GM21723 (cell line): Measurements from ENCODE around the gene LCTL.

ENCODE experiments used
- ATAC-seq: cut with Tn5 transposase; IDR thresholded peaks from one replicate; pipeline ENCODE4 v1.9.1; 2021; ENCODE audit warnings: mild to moderate bottlenecking, moderate library complexity; ENCODE audit not compliant: unreplicated experiment

The LCTL gene

DNA sequence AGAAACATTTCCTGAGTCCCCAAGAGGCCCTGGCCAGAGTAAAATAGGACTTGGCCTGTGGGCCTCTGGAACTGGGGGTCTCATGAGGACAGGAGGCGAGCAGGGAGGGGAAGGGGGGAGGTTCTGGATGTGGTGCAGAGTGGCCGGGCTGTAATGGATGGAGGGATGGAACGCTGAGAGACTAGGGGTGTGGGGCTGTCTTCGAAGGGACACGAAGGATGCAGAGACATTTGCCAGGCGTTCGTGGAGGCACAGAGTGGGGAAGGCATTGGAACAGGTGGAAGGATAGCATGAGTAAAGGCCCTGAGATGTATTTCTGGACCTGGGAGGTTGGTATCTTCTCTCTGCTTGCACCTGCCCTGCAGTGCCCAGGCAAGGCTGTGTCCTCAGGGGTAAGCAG is 2.1 kb upstream of the LCTL start:
- ATAC-seq = no peak

DNA sequence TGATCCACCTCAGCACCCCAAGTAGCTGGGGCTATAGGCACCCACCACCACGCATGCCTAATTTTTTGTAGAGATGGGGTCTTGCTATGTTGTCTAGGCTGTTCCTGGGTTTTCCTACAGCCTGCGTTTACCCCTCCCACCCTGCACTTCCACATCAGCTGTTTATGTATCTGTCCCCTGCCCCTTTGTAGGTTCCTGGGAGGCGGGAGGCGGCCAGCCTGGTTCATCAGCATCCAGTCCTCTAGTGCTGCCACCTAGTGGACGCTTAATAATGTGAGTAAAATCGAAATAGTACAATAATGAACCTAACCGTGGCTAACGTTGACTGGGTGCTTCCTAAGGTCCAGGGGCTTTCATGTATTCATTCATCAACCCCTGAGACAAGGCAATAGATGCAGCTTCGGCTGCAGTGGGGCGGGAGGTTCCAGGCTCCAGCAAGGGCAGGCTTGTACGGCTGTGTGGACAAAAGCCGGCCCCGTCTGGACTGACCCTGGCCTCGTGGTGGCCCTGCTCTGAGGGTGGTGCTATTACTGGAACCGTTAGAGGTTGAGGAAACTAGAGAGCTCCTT is 1.2 kb upstream of the LCTL start:
- ATAC-seq = no peak

DNA sequence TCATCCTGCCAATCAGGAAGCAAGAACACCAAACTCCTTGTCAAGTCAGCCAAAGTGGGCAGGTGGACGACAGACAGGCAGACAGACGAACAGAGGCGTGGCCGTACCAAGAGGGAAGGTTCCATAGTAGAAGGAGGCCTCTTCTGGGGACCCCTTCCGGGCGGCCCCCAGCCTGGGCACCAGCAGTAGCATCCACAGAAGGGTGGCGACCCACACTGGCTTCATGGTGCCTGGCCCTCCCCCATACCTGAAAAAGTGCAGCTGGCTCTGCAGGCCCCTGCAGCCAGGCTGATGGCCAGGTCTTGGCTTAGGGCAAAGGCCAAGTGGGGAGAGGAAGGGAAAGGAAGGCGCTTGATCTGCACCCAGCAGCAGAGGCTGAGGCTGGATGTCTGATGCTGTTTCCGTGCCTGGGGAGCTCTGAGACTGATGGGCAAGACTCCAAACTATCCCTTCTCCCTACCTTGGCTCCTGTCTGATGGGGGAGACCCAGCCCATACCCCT is 607 bp downstream of the LCTL start:
- no peak for ATAC-seq

DNA sequence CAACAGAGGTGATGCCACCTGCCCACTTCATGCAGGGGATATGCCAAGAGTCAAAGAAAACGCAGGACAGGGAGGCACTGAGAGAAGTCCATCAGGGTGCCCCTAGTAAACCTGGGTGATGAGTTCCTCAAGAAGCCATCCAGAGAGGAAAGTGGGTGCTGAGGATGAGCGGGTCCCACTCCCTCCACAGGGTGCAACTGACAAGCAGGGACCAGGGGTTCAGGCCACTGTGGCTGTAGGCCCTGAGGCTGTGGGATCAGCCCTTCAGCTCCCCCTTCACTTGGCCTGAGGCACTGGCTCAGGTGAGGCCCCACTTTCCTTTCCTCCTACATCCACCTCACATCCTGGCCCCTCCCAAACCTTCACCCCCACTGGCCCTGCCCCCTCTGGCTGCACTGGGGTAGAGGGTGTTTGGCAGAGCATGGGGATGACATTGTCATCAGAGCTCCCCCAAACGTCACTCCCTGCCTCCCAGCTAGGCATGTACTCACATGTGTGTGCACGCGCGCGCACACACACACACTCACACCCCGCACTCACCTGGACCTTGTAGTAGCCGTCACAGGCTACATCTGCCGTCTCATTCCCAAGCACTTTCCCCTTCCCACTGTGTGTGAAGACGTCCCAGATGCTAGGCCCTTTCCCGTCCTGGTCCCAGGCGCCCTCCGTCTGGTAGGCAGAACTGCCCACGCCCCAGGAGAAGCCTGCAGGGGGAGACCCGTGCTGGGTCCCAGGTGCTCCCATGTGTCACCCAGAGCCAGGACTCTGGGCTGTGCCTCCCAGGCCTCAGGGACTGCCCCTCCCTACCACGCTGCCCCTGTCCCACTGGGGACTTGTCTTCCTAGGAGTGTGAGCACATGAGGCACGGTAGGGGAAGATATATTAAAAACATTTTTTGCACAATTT is 1.4 kb downstream of the LCTL start:
- no peak for ATAC-seq

DNA sequence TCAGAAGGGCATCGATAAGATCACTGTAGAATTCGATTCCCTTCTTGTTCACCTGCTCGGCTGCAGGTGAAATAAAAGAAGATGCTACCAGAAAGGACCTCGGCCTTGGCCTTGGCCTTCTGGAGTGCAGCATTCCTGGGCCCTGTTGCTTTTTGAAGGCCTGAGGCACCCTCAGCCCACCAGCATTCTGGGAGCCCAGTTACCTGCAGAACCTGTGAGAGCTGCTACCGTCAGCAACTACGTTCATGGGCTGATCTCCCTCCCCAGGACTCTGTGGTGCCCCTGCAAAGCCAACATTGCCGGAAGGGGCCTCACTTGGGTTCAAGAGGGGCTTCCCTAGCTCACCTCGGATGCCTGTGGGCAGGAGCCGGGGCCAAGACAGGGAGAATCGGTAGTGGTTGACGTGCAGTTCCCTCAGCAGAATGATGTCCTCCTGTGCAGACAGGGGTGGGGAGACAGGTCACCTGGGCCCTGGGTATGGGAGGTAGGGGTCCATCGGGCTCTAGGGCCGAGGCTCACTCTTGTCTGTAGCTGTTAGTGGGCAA is 2.2 kb downstream of the LCTL start:
- ATAC-seq = no peak

DNA sequence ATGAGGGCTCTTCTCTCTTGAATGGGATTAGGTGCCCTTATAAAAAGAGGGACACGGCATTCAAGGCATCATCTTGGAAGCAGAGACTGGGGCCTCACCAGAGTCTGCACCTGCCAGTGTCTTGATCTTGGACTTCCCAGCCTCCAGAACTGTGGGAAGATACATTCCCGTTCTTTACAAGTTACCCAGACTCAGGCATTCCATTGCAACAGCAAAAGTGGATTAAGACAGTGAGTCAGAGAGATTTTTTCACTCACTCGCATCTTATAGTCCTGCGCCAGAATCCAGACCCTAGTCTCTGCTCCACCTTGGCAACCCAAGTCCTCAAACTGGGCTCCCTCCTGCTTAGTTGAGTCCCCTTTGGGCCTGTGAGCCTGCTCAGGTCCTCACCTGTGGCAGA is 2.7 kb downstream of the LCTL start:
- ATAC-seq = no peak

DNA sequence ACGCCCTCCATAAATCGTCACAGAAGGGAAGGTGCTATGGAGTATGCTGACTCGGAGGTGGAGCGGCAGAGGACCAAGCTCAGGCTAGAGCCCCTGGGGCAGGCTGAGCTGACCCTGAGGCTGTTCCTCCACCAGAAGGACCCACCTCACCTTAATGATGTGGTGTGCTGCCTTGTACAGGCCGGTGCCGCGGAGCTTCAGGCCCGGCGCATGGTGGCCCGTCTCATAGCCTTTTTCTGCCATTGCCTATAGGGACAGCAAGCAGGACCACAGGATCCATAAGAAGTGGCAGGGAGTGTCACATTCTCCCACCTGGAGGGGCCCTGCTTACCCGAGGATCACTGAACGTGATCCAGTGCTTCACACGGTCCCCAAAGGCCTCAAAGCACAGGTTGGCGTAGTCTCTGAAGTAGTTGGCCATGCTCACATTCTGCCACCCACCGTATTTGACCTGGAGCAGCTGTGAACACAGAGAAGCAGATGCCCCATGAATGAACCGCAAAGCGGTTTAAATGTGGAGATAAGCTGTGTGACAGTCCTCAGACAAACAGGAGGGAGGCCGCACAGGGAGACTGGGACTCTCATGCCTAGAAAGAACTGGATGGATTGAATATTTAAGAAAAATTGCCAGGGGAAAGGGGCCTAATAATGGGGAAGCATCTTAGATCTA is 4.8 kb downstream of the LCTL start:
- no peak for ATAC-seq

DNA sequence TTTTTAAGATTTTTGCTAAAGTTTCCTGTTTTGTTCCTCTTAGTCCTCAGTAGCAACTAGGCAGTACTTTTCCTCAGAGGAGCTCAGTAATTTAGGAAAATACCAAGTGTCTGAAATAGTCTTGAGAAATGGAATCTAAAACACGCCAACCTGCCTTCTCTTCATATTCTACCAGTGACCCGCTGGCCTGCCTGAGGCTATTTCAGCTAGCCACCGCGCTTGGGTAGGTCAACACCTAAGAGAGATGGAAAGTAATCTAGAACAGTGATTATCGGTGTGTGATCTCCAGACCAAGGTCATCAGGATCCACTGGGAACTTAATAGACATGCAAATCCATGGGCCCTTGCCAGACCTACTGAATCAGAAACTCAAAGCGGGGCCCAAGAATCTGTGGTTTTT is 7.5 kb downstream of the LCTL start:
- ATAC-seq = no peak

DNA sequence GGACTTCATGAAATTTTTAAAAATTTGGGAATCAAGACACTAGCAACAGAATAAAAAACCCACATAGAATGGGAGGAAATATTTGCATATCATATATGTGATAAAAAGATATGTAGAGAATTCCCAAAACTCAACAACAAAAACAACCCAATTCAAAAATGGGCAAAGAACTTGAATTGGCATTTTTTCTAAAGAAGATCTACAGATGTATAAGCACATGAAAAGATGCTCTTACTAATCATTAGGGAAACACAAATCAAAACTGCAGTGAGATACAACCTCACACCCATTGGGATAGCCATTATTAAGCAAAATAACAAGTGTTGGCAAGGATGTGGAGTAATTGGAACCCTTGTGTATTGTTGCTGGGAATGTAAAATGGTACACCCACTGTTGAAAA is 10.1 kb downstream of the LCTL start:
- ATAC-seq = no peak

DNA sequence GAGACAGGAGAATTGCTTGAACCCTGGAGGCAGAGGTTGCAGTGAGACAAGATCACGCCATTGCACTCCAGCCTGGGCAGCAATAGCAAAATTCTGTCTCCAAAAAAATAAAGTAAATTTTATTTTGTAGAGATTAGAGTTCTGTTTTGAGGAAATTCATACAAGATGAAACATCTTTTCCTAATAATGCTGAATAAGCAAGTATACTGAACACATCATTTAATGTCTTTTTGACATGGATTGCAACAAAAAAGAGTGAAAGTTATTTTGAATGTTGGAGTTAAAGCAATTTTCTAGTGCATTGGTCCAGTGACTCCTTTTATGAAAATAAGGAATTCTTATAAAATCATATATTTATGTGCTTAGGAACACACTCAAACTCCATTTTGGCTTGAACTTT is 20.5 kb downstream of the LCTL start:
- ATAC-seq = no peak

DNA sequence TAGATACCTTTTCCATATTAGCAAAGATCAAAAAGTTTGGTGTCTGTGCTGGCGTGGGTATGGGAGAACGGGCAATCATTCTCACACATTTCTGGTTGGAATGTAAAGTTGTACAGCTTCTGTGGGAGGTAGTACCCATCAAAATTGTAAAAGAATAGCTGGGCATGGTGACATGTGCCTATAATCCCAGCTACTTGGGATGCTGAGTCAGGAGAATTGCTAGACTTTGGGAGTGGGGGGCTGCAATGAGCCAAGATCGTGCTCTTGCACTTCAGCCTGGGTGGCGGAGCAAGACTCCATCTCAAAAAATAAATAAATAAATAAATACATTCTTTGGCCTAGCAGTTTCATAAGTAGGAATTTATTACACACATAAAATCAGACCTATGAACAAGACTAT is 22.9 kb downstream of the LCTL start:
- ATAC-seq = no peak

DNA sequence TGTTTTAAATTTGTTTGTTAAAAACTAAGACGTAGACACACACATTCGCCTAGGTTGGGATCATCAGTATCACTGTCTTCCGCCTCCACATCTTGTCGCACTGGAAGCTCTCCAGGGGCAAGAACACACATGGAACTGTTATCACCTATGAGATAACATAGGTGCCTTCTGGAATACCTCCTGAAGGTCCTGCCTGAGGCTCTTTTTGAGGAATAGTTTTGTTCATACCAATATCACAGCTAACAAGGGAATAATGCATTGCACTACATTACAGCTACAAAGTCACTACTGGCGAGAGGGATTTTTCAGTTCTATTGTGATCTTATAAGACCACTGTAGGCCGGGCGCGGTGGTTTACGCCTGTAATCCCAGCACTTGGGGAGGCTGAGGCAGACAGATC is 30.7 kb downstream of the LCTL start:
- no peak for ATAC-seq

DNA sequence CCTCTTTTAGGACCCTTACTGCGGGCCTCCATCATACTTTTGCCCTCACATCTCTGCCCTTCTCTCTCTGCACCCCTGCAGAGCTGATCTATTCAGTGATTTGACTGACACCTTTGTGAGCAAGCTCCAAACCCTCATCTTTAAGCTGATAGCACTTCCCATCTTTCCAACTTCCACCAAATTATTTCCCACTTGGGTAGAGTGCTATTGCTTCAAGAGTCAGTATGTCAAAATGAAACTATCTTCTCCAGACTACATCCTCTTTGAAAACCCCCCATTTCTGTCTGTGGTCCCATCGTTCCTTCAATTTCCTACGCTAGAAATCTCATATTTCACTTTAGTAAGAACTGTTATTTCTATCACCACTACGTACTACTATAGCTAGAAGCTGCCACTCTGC is 41.0 kb downstream of the LCTL start:
- no peak for ATAC-seq

DNA sequence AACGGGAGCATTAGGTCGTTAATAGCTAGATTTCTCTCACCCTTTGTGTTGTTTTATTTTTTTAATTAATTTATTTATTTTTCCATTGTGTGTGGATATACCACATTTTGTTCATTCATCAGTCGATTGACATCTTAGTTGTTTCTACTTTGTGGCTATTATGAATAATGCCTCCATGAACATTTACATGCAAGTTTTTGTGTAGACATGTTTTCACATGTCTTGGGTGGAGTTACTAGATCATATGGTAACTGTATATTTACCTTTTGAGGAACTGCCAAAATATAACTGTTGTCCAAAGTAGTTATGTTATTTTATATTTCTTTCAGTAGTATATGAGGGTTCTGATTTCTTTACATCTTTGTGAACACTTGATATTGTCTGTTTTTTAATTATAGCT is 41.9 kb downstream of the LCTL start:
- ATAC-seq = no peak

DNA sequence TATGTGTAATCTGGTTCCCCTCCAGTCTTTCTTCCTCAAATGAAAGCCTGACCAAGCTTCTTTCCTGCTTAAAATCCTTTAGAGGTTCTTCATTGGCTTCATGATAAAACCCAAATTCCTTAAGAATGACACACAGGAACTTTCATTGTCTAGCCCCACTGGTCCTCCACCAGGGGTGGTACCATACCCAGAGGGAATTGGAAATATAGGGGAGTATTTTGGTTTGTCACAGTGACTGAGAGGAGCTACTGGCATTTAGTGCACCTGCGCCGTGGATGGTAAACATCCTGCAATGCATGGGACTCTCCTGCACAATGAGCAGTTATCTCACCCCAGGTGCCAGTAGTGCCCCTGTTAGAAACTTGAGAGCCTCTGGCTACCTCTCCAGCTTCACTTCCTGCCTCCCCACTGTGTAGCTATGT is 49.9 kb downstream of the LCTL start:
- no peak for ATAC-seq

DNA sequence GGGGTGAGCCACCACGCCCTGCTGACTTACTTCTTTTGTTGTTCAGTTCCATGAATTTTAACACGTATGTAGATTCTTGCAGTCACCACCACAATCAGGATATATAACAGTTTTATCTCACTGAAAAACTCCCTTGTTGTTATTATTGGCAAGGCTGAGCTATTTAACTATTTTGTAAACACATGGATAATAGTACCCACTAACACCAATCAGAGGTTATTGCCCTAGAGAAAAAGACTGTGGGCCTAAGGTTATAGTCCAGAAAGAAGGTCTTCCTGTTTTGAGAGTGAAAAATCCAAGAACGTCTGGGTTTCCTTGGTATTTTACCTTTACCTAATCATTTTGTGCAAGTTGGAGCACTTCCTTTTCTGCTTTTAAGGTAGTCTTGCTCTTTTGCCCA is 51.2 kb downstream of the LCTL start:
- no peak for ATAC-seq

DNA sequence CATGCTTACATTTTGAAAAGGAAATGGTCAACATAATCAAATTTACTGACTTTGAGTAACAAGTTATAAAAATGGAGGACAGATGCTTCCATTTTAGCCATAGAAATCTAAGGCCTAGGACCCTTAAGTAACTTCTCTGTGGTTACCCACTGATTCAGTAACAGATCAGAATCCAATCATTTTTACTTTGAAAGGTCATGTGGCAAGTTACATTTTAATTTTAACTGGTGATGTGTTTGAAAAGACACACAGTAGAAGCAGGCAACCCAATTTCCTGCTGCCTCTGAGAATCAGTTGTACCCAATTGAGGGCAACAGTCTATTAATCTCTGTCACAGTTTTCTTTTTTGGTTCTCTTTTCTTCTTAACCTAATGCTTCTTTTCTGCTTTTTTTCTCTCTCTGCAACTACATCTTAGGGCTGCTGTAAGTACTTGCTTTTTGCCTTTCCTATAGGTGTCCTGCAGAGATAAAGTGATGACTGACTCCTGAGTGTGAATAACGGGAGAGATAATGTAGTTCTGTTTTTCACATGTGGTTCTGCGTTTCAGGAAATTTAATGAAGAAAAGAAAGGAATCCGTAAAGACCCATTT is 57.4 kb downstream of the LCTL start:
- no peak for ATAC-seq

DNA sequence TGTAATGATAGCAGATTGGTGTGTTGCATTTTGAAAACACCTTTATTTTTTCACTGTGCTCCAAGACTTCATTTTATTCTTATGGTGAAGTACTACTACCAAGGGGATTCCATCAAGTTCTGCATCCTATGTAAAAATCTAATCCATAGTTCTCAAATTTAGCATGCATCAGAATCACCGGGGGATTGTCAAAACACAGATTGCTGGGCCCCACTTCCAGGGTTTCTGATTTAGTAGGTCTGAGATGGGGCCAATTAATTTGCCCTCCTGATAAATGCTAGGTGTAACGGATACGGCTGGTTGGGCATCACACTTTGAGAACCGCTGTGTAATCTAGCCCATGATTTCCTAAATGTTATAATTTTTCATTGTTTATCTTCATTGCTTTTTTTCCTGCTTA is 60.0 kb downstream of the LCTL start:
- no peak for ATAC-seq

DNA sequence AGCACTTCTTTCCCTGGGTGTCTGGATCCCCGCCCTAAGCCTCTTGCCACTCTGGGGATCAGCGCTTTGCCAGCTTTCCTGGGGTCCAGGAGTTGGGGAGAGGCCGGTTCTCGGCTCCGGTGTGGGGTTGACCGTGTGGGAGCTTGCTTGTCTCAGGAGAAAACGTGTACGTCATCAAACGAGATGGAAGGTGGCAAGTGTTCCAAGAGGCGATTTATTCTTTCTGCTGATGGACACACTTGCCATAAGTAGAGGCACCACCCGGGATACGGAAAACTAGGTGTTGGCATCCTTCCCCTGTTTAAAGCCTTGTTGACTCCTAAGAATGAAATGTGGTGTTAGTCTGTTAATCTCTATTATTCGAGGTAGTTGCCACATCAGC is 60.4 kb downstream of the LCTL start:
- no peak for ATAC-seq

DNA sequence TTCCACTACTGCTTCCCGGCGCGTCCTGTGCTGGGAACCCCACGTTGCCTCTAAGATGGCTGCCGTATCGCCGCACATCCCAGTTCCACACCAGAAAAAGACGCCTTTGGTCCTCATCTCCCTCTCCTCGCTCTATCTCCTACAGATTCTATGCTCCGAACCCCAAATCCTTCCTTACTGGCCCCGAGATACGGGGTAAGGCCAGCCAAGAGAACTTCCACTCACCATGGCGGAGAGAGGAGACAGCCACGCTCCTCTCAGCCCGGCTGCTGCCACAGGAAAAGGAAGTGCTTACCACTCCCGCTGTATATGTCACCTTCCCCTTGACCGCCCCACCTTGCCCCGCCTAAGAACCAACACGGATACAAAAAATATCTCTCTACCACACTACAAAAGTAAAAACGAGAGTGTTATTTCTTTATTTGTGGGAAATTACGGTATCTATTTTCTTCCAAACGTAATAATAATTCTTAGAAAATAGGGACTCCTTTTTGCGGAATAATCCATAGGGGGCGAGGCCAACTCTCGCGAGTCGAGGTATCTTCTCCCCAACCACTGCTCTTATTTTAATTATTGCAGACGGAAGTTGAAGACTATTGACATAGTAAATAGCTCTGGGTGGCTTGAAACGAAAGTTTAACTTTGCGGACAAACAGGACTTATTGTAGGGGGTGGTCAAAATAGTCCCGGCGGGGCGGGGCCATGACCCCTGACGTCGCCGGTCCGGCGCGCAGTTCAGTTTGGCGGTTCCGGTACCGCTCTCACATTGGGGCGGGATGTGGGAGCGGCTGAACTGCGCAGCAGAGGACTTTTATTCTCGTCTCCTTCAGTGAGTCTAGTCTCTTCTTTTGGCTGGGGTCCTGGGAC is 61.0 kb downstream of the LCTL start, which contains the start of the genes RPL4 and ZWILCH:
Gene RPL4 (minus strand): TSS at position 293 of the 867 bp plus-strand sequence. CDS start 65 bp downstream, at position 228.
Gene ZWILCH (plus strand): TSS at position 764 of the 867 bp plus-strand sequence. CDS start 13 bp downstream, at position 777.
- ATAC-seq = peak; percentile 73
